ENCODE data around the gene GPR45. TPM values are rescaled to one million over a fixed set of nuclear protein-coding genes. Genes with fewer than 3 reads are reported as not detected.

GPR45 gene
- total RNA-seq, 1 donor = not detected

DNA sequence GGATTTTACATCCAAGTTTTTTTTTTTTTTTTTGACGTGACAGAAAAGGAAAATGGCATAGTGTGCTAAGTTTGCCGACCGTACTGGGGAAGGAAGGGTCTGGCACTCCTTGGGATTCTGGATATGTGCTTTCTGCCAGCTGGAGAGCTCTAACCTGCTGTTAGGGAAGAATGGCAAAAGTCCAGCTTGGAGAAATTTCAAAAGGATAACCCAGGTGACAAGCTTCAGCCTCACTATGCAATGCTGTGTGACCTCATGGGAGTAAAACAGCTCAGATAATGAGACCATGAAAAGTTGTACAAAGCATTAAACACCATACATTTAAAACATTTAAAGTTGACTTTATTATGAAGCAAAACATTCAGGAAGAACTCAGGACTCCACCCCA lies 10.3 kb upstream of the GPR45 start:
- TF ChIP-seq, protein P1, sequence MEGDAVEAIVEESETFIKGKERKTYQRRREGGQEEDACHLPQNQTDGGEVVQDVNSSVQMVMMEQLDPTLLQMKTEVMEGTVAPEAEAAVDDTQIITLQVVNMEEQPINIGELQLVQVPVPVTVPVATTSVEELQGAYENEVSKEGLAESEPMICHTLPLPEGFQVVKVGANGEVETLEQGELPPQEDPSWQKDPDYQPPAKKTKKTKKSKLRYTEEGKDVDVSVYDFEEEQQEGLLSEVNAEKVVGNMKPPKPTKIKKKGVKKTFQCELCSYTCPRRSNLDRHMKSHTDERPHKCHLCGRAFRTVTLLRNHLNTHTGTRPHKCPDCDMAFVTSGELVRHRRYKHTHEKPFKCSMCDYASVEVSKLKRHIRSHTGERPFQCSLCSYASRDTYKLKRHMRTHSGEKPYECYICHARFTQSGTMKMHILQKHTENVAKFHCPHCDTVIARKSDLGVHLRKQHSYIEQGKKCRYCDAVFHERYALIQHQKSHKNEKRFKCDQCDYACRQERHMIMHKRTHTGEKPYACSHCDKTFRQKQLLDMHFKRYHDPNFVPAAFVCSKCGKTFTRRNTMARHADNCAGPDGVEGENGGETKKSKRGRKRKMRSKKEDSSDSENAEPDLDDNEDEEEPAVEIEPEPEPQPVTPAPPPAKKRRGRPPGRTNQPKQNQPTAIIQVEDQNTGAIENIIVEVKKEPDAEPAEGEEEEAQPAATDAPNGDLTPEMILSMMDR (IDR thresholded peaks at IDR 0.05; ENCODE audit: insufficient read depth, low read depth, low read length) = no peak
- DNase-seq (ENCODE audit: low read depth) = no peak
- H3K4me3 ChIP-seq (ENCODE audit: low read depth, low read length) = no peak overlapping the region

DNA sequence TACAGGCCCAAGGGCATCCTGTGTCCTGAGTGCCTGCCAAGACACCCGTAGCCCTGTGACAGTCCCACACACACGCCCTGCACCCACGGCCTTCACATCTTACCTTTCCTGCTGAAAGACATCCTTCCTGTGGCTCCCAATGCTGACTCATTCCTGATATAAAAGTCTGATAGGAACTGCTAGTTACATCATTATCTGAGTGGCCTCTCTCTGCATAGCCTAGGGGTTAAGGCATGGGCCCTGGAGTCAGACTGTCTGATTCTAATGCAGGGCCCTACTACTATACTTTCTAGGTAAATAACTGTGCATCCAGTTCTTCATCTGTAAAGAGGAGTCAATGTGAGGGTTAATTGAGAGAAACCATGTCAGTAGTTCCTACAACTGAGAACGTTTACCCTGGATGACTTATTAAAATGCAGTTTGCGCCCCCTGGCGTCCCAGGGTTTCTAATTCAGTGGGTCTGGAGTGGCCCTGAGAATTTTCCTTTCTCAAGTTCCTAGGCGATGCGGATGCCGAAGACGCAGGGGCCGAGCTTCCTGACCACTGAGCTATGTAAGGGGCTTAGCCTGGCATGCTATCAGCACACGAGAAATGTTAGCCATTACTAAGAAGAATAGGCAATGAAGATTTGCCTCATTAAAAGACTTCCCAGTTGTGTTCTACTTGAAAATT lies 6.0 kb upstream of the GPR45 start:
- no peak overlapping the region for H3K4me3 ChIP-seq (ENCODE audit: low read depth, low read length)
- TF ChIP-seq, protein P1 (IDR thresholded peaks at IDR 0.05; ENCODE audit: insufficient read depth, low read depth, low read length) = peak; percentile 78
- DNase-seq (ENCODE audit: low read depth) = peak; percentile 87

DNA sequence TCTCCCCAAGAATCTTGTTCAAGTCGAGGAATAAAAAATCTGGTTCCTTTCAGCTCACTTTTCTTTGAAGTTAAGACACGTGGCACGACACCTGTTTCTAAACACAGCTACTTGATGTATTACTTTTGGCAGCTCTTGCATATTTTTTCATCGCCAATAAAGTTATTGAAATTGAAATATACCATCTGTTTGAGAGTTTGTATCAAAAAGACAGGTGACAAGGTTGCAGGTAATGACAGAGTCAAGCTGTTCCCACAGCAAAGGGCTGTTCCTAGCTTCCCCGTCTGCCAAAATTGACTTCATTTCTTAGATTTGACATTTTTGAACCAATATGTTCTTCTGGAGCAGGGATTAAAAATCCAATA lies 5.5 kb upstream of the GPR45 start:
- DNase-seq (ENCODE audit: low read depth) = no peak
- TF ChIP-seq, protein P1 (IDR thresholded peaks at IDR 0.05; ENCODE audit: insufficient read depth, low read depth, low read length) = no peak
- no peak overlapping the region for H3K4me3 ChIP-seq (ENCODE audit: low read depth, low read length)

DNA sequence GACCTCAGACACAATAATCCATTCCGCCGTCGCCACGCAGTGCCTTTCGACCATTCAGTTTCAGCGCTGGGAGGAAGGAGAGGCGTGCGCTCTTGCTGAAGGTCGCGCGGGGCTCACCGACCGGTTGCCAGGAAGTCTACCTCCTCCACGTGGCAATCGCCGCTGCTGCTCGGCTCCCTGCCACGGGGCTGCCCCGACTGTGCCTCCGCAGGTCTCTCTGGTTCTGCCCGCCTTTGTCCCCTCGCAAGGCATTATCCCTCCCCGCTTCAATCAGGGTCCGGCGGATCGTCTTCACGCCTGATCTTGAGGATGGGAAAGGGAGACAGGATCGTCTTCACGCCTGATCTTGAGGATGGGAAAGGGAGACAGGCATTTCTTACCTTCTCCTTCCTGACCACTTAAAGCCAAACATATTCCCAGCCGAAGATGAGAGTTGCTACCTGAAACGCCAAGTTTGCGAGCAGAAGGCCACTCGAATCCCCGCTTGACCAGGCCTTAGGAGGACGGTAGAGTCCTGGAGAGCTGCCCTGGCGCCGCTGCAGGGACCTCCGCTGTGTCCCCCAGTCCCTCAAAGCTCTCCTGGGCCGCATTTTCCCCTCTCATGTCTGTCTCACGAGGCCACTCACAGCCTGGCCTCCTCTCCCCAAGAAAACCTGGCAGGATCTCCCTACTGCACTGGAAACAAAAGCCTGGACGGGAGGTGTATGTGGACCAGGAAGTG lies 4.3 kb upstream of the GPR45 start:
- H3K4me3 ChIP-seq (ENCODE audit: low read depth, low read length) = no peak overlapping the region
- no peak for DNase-seq (ENCODE audit: low read depth)
- TF ChIP-seq, protein P1 (IDR thresholded peaks at IDR 0.05; ENCODE audit: insufficient read depth, low read depth, low read length) = no peak

DNA sequence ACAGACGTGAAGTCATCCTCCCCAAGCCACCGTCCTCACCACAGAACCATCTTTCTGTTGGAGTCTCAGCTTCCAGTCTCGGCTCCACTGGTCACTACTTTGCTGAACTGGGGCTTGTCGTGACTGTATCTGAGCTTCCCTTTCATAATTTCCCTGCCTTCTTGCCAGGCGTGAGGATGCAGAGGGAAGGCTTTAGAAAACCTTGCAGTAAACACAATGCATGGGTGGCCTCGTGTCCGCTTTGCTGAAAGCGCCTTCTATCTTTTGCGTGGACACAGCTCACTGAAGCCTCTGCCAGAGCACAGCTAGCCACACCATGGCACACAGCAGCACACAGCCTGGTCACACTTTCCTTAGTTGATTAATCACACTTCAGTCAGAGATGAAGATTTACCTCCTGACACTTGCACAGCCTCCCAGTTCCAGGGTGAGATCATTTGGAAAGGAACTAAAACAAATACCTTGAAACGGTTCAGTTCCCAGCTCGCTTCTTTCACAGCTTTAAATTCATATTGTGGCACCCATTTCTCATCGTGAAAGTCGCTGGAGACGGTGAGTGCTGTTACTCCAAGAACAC lies 2.8 kb upstream of the GPR45 start:
- H3K4me3 ChIP-seq (ENCODE audit: low read depth, low read length) = no peak overlapping the region
- TF ChIP-seq, protein P1 (IDR thresholded peaks at IDR 0.05; ENCODE audit: insufficient read depth, low read depth, low read length) = no peak
- no peak for DNase-seq (ENCODE audit: low read depth)

DNA sequence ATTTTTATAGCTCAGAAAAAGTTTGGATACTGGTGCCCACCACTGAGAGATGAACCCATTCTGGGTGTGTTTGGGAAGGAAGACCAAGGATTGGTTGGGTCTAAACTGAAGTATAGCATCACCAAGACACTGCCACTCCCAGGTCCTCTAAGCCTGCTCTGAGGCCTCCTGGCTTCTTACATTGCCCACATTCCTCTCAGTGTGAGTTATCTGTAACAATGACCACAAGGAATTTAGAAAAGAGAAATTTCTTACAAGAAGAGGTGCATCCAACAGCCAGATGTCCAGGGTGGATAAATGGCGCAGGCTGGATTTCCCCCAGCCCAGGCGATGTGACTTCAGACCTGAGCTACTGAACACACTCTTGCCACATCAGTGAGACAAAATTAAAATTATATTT lies 1.6 kb upstream of the GPR45 start:
- TF ChIP-seq, protein P1 (IDR thresholded peaks at IDR 0.05; ENCODE audit: insufficient read depth, low read depth, low read length) = no peak
- H3K4me3 ChIP-seq (ENCODE audit: low read depth, low read length) = no peak overlapping the region
- peak; percentile 87 for DNase-seq (ENCODE audit: low read depth)

Measured in fibroblast of villous mesenchyme (primary cell).